ENCODE data around the gene TDRKH.

Gene TDRKH

GRCh38 chr1:151790071-151790939, at the start of gene TDRKH:
Gene TDRKH, minus strand, starts transcription at chr1:151790500. Its CDS starts 7,478 bp downstream, at chr1:151783022.
- peak; percentile 99 for DNase-seq (ENCODE audit: low spot score)

GRCh38 chr1:151839457-151840403, 49.4 kb upstream of the TDRKH start, which contains the start of gene C2CD4D:
Gene C2CD4D, minus strand, starts transcription at chr1:151839820. Its CDS starts 831 bp downstream, at chr1:151838989.
- peak; percentile 79 for DNase-seq (ENCODE audit: low spot score)

- DNase-seq (ENCODE audit: low spot score), result no peak
Observed at GRCh38 chr1:151839082-151839412, 48.7 kb upstream of the TDRKH start.

GRCh38 chr1:151838222-151839081, 48.2 kb upstream of the TDRKH start:
- no peak for DNase-seq (ENCODE audit: low spot score)

- DNase-seq (ENCODE audit: low spot score), result no peak
Observed at GRCh38 chr1:151837884-151838221, 47.6 kb upstream of the TDRKH start.

GRCh38 chr1:151837197-151837596, 46.9 kb upstream of the TDRKH start:
- DNase-seq (ENCODE audit: low spot score), result no peak

GRCh38 chr1:151835596-151835995, 45.3 kb upstream of the TDRKH start:
- no peak for DNase-seq (ENCODE audit: low spot score)

- DNase-seq (ENCODE audit: low spot score), result no peak
Observed at GRCh38 chr1:151834239-151834638, 43.9 kb upstream of the TDRKH start.

GRCh38 chr1:151833172-151833900, 43.0 kb upstream of the TDRKH start:
- DNase-seq (ENCODE audit: low spot score), result no peak

GRCh38 chr1:151832318-151832980, 42.1 kb upstream of the TDRKH start:
- no peak for DNase-seq (ENCODE audit: low spot score)

- DNase-seq (ENCODE audit: low spot score), result no peak
Observed at GRCh38 chr1:151831605-151832004, 41.3 kb upstream of the TDRKH start, which contains the start of gene RORC. Gene RORC, minus strand, starts transcription at chr1:151831802. Its CDS starts 38 bp downstream, at chr1:151831764.

GRCh38 chr1:151831256-151831591, 40.9 kb upstream of the TDRKH start:
- DNase-seq (ENCODE audit: low spot score), result no peak

- DNase-seq (ENCODE audit: low spot score), result no peak
Observed at GRCh38 chr1:151830055-151830454, 39.8 kb upstream of the TDRKH start.

GRCh38 chr1:151829352-151830046, 39.2 kb upstream of the TDRKH start:
- DNase-seq (ENCODE audit: low spot score), result no peak

GRCh38 chr1:151828921-151829320, 38.6 kb upstream of the TDRKH start:
- DNase-seq (ENCODE audit: low spot score), result peak; percentile 78

- DNase-seq (ENCODE audit: low spot score), result no peak
Observed at GRCh38 chr1:151827853-151828252, 37.6 kb upstream of the TDRKH start.

GRCh38 chr1:151825751-151826660, 35.7 kb upstream of the TDRKH start:
- DNase-seq (ENCODE audit: low spot score), result no peak

- DNase-seq (ENCODE audit: low spot score), result no peak
Observed at GRCh38 chr1:151825204-151825603, 34.9 kb upstream of the TDRKH start.

- DNase-seq (ENCODE audit: low spot score), result no peak
Observed at GRCh38 chr1:151823175-151823574, 32.9 kb upstream of the TDRKH start.

Data from ecto neural progenitor cell (in vitro differentiated cells).